Stimulated activated CD8-positive, alpha-beta memory T cell treated with anti-CD3 and anti-CD28 coated beads, Interleukin-7, amount 100 ng/mL, for 48 hours (primary cell): ENCODE results near the gene NCBP2L.
A peak's percentile ranks its signal among the peaks of the same experiment; 100 is the strongest.

Experiments used
- DNase-seq, 2 donors: peaks; one replicate each; pipeline ENCODE4 v3.0.0-alpha.2; 2020; ENCODE audit warnings: low read depth in 1 of 2; ENCODE audit errors: extremely low read depth in 1 of 2

NCBP2L gene

GRCh38 chrX:107752043-107752442 lies 25.5 kb upstream of the NCBP2L start:
- no peak for DNase-seq

DNA sequence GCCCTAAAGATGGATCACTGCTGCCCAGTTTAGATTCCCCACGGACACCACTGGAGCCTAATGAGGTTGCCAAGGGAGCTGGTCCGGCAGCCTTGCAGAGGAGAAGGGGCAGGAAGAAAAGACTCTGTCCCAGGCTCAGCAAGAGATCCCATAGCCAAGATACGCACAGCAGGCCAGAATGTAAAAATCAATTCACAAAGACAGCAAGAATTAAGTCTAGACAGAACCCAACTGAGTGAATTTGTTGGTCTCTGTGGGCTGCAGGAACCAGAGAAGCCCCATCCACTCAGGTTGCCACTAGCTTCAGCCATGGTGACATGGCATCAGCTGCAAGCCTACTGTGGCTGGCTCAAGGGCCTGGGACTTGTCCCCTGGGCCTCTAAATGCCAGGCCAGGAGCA lies 24.8 kb upstream of the NCBP2L start:
- no peak for DNase-seq

DNA sequence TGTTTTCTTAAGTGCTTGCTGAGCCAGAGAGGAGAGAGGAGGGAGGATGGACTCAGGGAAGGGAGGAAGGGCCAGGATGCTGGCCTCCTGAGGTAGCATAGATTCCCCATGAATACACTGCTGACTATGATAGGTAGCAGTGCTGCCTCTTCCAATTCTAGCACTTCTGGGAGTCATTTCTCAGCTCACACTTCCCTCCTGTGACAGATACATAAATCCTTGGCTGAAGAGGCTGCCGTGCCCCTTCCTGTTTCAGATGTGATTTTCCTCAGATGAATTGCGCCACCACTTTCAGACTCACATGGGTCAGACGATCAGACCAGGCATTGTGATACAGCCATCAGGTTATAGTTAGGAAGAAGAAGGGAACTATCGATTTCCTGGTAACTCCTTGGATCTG lies 24.3 kb upstream of the NCBP2L start:
- DNase-seq, result no peak

DNA sequence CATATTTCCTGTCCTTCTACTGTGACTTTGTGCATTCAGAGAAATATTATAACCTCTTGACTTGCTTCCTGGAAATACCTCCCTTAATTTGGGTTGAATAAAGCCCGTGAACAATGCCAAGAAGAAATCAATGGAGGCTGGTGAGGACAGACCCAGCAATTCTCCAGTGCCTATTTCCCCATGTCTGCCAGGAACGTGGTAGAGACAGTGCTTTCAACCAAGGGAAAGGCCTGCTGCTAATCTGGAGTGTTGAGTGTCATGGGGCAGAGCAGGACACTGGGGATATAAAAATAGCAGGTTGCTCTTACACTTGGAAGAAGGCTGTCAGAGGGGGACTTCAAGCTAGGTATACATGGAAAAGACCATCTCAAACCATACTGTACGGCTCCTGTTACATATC lies 21.8 kb upstream of the NCBP2L start:
- no peak for DNase-seq

GRCh38 chrX:107758231-107758766 lies 19.2 kb upstream of the NCBP2L start:
- DNase-seq, result no peak

- no peak for DNase-seq
Measured at GRCh38 chrX:107760304-107761077, 17.0 kb upstream of the NCBP2L start.

DNA sequence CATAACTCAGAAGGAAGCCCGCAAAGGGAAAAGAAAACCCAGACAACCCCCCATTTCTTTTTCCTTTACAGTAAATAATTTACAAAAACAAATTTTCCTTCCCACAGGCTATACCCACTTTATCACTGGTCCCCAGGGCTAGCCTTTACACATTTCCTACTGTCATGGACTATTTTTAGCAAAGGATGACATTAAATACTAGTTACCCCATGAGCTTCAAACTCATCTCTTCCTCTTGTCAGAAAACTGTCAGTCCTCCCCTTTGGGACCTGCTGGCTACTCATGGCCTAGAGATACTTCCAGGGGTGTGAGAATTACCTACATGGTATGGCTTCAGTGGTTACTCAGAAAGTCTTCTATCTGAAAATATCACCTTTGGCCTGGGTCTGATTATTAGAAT lies 13.9 kb upstream of the NCBP2L start:
- no peak for DNase-seq

DNA sequence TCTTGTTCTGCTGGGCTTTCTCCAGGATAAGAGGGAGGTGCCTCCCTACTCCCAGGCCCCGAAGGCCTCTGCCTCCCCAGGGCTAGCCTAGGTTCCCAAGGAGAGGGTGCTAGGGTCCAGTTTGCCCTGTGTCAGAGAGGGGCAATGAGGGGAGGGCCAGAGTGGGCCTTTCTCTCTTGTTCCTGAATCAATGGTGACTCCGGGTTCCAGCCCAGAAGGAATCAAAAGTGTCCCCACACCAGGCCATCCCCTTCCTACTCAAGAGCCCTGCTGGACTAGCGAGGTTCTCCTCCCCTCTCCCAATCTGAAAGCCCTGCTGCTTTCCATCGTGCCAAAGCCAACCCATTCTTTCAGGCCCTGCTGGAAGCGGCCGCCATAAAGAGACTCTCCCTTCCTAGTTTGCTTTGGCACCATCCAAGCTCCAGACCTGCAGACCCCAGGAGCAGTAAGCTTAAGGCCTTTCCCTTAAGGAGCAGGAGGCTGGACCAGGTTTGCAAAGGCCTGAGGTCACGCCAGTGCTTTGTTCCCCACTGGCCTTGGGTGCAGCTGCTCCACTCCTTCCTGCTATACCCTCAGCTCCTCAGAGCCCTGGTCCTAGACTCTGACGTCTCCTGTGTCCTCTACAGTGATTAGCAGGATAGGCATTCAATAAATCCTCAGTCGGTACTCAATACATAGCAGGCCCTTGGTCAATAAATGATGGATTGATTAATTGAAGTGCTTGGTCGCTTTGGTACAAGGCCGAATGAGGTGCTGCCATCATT lies 12.5 kb upstream of the NCBP2L start:
- DNase-seq, result no peak

- no peak for DNase-seq
Measured at GRCh38 chrX:107766470-107767150, 10.9 kb upstream of the NCBP2L start.

DNA sequence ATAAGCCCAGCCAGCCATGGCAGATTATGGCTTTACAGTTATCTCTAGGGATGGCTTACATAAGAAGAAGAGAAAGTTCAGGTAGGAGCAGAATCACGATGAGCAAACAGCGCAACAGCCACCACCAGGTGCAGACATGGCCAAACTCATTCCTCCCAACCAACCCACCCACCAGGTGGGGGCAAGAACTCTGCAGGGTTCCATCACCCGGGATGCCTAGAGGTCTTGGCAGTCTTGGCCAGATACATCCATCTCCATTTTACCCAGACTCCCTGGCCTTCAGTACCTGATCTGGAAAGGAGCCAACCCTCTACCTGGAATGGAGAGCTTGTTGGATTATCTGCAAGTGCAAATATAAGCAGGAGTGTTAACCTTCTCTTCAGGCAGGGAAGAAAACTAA lies 9.5 kb upstream of the NCBP2L start:
- DNase-seq, result no peak

DNA sequence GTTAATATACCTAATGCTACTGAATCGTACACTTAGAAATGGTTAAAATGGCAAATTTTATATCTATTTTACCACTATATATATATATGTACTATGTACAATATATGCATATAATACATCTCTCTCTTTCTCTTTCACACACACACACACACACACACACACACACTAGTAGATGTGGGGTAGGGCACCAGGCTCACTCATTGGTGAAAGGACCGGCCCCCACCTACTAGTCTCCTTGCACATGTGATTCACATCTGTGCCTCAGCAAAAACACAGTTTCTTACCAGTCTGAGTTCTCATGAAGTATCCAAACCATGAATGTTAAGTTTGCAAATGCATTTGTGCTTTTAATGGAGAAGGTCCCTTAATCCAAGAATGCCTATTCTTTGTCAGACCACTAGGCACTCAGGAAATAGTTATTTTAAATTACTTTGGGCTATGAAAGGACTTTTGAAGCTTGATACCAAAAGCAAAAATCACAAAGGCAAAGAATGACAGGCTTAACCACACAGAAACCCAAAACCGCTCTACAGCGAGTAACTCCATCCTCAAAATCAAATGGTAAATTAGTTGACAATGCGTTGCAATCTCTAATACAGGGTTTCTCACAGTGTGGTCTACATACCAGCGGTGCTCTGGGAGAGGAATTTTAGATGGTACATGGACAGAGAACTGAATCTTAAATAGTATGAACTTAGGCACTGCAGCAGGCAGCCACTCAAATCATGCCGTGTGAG lies 7.8 kb upstream of the NCBP2L start:
- no peak for DNase-seq

DNA sequence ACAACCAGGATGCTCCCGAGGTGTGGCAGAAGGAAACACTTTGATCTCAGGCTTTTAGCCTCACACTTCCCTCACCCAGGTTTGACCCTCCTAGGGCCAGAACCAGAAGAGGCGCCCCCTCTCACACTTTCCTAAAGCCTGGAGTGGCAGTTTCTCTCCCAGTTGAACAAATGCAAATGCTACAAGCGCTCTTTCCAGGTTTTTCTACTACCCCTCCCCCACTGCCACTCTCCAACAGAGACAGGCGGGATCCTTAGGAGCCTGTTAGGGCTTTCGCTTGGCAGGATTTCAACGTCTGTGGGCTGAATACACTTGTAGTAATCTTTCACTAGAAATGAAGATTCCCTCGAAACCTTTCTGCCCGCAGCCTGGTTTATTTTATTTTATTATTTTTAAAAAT lies 4.3 kb upstream of the NCBP2L start:
- no peak for DNase-seq

- DNase-seq, result no peak
Measured at GRCh38 chrX:107773906-107774435, 3.6 kb upstream of the NCBP2L start.

DNA sequence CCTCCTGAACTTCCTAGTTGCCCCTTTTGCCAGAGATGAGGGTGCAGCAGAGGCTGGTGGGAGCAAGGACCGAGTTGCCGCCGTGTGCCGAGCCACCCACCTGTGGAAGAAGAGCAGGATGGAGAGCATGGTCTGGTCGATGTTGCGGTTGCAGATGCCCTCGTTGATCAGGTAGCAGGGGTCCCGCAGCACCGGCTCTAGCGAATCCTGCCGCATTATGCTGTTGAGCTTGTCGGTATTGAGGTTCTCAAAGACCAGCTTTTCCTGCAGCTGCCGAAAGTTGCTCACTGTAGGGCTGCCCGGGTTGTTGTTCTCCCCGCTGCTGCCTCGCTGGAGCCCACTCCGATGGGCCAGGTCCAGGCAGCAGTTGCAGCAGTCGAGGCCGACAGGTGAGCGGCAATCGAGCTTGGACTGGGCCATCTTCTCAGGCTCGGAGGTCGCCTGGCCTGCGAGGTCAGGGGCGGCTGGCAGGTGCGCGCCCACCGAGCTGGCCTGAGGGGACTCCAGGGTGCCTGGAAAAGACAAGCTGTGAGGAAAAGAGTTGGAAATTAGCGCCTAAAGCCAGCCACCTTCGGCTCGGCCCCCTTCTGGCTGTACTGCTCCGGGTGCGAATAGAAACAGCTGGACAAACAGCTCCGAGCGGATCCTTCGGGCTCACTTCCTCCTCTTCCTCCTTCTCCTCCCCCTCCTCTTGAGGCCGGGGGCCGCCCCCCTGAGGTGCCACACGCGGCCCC lies 2.4 kb upstream of the NCBP2L start:
- no peak for DNase-seq

GRCh38 chrX:107775734-107776511 lies 1.6 kb upstream of the NCBP2L start, which contains the start of gene TSC22D3:
TSC22D3 (minus strand) TSS chrX:107775787; CDS start chrX:107775419, 368 bp downstream.
- DNase-seq, result peak; percentile 19 to 28

DNA sequence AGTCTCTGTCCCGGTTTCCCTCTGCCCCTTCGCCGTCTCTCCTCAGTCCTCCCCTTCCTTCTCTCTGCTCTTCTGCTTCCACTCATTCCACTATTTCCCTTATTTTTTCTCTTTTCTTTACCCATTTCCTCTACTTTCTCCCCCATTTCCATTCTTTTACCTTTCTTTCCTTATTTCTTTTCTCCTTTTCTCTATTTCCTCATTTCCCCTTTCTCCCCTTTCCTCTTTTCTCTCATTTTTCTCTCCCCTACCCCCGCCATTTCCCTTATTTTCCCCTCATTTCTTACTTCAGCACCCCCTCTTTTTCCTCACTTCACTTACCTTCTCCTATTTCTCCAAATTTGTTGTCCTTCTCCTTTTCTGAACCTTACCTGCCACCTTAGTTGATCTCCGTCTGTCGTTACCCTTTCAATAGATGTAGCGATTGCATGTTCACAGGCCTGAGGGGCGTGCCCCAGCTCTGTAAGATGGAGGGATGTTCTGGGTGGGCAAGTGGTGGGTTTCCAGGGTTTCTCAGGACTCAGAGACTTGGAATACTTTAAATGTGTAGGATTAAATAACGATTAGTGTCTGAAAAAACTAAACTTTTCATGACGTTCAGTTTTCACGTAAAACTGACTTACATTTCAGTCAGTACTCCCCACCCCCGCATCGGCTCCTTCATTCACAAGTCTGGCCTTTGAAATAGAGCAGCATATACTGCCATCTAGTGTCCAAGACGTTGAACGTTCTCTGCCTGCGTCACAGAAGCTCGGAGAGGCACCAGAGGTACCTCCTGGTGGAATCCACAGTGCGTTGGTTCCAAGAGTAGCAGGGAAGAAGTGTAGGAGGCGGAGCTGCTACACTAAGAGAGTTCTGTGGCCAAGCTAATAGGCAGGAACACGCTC lies 641 bp upstream of the NCBP2L start:
- DNase-seq, result peak; percentile 40 to 55

DNA sequence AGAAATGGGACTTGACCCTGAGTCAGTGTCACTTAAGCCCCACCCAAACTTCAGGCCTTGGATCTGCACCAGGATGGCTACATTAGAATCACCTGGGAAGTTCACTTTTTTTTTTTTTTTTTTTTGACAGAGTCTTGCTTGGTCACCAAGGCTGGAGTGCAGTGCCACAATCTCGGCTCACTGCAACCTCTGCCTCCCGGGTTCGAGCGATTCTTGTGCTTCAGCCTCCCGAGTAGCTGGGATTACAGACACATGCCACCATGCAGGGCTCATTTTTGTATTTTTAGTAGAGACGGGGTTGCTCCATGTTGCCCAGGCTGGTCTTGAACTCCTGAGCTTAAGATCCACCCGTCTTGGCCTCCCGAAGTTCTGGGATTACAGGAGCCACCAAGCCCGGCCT lies 3.0 kb downstream of the NCBP2L start:
- DNase-seq, result no peak

GRCh38 chrX:107787827-107788226 lies 10.3 kb downstream of the NCBP2L start:
- no peak for DNase-seq
